T-helper 1 cell treated with Interleukin-12 subunit alpha and Interleukin-12 subunit beta and Interleukin-4 antibody, amounts not matched to agents 30 ng/mL and 1 ng/mL, for 36 hours (primary cell): Measurements from ENCODE around the gene ANAPC1. TPM values are rescaled to one million over a fixed set of nuclear protein-coding genes. Genes with fewer than 3 reads are reported as not detected.
"Not testable (repeated sequence)": the region's sequence is repeated elsewhere in the genome, so short reads cannot be mapped to it uniquely, and the experiment has no call there.

Source experiments
- intact Hi-C: fragments of 100-400 bp; cut with micrococcal nuclease; formaldehyde crosslinking; loops from one replicate; pipeline ENCODE4 v1.15.1; 2024
- total RNA-seq: library from RNA; stranded (reverse); gene quantifications from 2 replicates; pipeline ENCODE4 v1.2.3, GENCODE V29; 2022

Gene ANAPC1
- total RNA-seq, 1 donor from 2014 or later: 69.5 TPM

DNA sequence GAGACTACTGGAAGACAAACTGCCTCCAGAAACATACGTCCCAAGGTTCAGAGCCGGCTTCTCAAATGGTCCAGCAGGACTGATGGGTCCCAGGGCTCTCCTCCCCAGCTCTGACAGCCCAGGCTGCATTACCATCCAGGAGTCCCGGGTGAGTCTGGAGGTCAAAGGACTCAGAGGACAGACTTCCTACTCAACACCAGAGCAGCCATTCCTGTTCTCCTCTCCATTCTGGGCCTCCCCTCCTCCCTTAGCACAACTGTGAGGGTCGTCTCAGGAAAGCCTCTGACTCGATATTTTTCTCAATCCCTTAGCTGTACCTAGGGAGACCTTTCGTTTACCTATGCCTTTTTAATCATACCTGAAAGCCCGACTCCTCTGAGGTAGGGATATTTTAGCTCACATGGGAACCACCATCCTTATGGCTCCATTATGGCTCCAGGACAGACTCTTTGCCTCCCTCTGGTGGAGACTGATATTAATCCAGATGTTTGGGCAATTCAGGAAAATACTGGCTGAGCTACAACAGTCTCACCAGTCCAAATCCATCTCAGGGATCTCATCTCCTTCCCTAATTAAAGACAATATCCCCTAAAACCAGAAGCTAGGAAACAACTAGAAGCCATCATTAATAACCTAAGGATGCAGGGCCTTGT is 70.9 kb downstream of the ANAPC1 start:
- intact Hi-C loops: not testable (repeated sequence)

DNA sequence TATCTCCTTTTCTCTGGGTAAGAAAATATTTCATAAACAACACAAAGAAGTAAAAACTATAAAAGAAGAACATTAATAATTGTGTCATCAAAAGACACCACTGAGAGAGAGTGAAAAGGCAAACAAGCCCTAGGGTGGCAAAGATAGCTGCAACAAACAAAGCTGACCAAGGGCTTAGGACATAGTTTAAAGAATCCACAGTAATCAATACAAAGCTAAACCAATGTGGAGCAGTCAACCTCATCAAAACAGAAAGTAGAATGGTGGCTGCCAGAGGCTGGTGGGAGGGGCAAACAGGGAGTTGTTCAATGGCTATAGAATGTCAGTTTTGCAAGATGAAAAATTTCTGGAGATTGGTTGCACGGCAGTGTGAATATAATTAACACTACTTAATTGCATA is 93.4 kb downstream of the ANAPC1 start:
- intact Hi-C loops: not testable (repeated sequence)

- intact Hi-C loops: not testable (repeated sequence)
Measured at GRCh38 chr2:111784081-111784480, 99.9 kb downstream of the ANAPC1 start.

- intact Hi-C loops: not testable (repeated sequence)
Measured at GRCh38 chr2:111782195-111782594, 101.8 kb downstream of the ANAPC1 start.

DNA sequence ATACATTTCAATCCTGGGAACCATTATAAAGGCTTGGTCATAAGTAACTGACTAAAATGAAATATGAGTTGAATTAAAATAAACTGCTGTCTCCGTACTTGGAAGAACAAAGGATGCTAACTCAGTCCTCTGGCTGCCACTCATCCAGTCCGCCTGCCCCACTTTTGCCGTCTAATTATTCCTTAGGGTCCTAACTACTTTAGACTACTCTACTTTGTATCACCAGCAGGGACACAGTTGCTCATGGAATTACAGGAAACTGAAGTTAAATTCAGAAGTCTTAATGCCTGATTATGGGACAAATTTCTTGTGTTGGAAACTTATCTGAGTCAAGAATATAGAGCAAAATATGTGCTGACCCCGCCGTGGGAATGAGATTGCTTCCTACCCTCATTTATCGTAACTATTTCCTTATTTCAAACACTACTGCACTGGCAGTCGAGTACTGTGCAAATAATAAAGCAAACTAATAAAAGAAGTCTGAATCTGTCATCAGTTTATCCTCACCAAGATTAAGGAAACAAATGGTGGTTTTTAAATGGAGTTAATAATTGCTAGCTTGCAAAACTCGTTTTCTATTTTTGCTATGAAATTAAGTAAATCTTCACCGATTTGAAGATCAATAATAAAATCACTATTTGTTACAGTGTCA is 102.4 kb downstream of the ANAPC1 start:
- intact Hi-C loops: not testable (repeated sequence)

- intact Hi-C loops: not testable (repeated sequence)
Measured at GRCh38 chr2:111777155-111777554, 106.8 kb downstream of the ANAPC1 start.

DNA sequence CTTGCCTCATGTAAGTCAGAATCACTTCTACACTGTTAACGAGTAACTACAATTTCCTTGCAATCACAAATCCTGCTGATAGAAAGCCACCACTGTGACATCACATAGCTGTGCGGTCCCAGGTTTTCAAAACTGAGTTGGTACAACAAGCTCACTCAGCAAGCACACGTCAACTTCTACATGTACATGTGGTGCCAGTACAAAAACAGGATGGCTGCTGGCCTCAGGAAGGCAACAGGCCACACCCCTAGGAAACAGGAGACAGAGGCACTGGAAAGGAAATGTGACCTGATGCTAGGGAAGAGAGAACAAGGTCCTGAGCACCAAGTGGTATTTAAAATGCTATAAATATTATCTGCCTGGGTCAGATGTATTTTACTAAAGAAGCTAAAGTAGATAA is 107.7 kb downstream of the ANAPC1 start:
- intact Hi-C loops: not testable (repeated sequence)

DNA sequence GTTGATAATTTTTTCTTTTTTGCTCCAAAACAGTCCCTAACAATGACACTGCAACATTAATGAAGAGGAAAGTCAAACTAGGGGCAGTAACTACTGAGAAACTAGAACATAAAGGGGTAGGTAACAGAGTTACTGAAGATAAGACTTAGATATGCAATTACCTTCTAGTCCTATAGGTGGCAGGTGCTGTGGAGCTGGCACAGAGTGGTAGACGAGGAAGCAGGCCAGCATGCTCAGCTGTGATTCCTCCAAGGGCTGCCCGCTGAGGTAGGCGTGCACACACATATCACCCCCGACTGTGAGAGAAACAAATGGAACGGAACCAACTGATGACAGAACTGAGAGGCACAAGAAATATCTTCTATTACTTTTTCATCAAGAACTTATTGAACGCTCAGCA is 111.8 kb downstream of the ANAPC1 start:
- intact Hi-C loops: not testable (repeated sequence)

DNA sequence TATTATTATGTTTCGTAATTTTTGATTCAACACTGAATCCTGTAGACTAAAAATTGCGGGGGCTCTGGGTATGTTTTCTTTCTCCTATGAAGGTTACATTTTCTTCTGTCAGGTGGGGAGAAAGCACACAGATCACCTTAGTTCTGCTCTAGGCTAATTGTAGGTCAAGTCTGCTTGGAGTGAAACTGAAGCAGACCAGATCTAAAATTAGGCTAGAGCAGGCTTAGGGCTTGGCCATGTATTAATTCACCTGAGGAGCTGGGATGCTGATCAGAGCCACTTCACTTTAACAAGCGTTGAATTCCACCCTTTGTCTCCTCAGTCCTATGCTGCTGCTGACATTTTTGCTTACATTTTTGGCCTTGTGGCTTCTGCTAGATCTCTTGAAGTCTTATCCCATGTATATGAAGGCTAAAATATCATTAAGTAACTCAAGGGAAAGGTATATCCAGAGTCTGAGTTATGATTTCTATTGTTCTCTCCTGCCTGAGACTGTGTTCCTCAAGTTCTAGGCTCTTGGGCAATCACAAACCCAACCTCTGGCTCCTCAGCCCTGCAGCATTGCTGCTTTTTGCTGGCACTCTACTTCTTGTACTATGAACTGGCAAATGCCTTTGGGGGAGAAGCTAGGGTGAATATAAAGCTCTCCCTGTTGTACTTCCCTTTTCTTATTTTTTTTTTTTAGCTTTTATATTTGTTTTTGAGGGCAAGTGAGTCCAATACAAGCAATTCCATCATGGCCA is 112.9 kb downstream of the ANAPC1 start:
- intact Hi-C loops: not testable (repeated sequence)

DNA sequence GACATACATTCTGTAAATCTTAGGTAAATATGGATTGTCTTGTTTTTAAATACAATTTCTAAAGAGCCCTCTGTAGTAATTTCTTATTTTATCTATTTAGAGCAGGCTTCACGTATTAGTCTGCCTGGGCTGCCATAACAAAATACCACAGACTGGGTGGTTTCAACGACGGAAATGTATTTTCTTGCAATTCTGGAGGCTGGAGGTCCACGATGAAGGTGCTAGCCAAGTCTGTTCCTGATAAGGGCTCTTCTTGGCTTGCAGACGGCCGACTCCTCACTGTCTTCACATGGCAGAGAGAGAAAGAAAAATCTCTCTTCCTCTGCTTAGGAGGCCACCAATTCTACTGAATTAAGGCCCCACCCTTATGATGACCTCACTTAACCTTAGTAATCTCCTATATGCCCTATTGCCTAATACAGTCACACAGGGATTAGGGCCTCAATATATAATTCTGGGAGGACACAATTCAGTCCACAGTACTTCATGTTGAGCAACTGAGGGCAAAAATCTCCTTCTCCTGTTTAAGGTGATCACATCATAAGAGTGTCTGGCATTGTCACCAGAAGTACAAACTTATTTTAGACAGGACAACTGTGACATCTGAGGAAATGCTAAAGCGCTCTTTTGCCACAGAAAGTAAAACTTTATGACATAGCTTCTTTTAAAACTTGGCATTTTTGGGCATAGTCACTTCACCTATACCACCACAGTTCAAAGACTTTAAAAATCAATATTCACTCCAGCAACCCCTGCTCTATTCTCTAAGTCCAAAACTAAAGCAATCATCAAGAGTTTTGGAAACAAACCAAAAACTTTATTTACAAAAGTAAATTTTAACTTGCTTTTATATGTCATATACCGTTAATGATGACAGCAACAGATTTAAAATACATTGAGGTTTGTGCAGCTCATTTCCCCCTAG is 115.5 kb downstream of the ANAPC1 start:
- intact Hi-C loops: not testable (repeated sequence)

DNA sequence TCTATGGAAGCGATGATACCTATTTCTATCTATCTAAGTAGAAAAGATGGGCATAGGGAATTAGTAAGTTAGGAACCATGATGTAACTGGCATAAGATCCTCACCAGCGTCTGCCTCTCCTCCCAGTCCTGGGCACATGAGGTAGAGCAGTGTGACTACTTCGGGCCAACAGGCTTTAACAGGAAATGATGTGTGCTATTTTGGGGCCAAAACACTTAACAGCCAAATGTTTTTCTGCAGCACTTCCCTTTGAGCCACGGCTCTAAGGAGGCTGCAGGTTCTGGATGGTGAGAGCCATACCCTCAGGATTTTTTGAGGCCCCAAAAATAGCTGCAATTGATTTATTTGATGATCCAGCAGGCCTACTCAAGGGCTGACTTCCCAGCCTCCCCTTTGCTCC is 116.9 kb downstream of the ANAPC1 start:
- intact Hi-C loops: not testable (repeated sequence)

DNA sequence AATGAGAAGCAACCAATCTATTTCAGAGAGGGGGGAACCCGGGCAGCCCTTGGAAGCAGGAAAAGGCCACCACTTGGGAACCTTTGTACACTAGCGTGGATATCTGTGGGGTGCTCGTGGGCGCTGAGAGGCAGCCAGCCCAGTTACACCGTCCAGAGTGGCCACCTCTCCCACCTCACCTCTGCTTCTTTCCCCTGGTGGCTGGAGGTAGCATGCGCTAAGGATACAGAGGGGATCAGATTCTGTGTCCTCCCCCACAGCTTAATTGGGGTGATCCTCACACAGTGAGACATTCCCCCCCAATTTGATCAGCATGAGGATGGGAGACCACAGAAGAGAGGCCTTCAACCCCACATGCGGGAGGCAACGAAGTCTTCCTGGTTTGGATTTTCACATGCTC is 117.7 kb downstream of the ANAPC1 start:
- intact Hi-C loops: not testable (repeated sequence)

- intact Hi-C loops: not testable (repeated sequence)
Measured at GRCh38 chr2:111764151-111764550, 119.8 kb downstream of the ANAPC1 start.

DNA sequence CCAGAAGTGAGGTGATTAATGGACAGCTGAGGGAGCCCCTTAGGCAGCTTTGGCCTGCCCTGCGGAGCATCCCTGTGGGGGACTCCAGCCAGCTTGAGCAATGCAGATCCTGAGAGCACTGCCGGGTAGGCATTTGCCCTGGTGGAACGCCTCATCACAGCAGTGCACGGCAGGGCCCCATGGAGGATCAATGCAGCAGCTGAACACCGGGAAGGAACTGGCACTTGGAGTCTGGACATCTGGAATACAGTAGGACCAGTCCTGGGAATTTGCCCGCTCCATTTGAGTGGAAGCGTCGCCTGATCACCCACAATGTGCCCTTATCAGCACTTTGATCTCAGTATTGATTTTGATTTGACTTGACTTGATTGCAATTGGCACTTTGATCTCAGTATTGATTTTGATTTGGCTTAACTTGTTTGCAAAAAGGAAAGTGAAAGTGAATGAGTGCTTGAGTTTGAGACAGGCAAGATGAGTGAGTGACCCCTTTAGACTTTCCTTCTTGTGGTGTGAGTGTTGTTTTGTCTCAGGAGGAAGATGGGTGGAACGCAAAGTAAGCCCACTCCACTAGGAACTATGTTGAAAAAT is 123.2 kb downstream of the ANAPC1 start:
- intact Hi-C loops: not testable (repeated sequence)

GRCh38 chr2:111752533-111752932 is 131.5 kb downstream of the ANAPC1 start:
- intact Hi-C loops: not testable (repeated sequence)

GRCh38 chr2:111750641-111751040 is 133.4 kb downstream of the ANAPC1 start:
- intact Hi-C loops: not testable (repeated sequence)

- intact Hi-C loops: not testable (repeated sequence)
Measured at GRCh38 chr2:111748429-111748828, 135.6 kb downstream of the ANAPC1 start.

- intact Hi-C loops: not testable (repeated sequence)
Measured at GRCh38 chr2:111747410-111748115, 136.4 kb downstream of the ANAPC1 start.

DNA sequence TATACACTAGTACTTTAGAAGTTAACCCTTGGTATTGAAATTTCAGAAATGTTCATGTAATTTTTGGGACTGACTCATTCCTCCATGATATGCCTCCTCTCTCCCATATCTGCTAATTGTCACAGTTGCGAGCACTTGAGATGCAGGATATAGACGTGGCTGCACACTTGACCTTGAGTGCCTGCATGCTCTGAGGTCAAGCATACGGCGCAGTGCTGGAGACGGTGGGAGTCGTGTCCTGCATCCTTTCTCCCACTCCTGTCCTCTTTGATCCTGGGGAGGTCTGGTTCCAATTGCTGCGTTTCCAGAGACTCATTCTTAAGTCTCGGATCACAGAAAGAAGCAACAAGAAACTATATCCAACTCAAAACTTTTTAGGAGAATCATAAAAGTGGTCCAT is 139.2 kb downstream of the ANAPC1 start:
- intact Hi-C loops: not testable (repeated sequence)

- intact Hi-C loops: not testable (repeated sequence)
Measured at GRCh38 chr2:111741517-111741916, 142.5 kb downstream of the ANAPC1 start.
